HT1080 (cell line): Measurements from ENCODE around the gene CELSR3. TPM values are rescaled to one million over a fixed set of nuclear protein-coding genes. Genes with fewer than 3 reads are reported as not detected.

Source experiments
- DNase-seq: peaks from one replicate; pipeline ENCODE4 v3.0.0-alpha.2; 2015; ENCODE audit warnings: low read depth
- total RNA-seq: library from RNA; depleted of rRNA; stranded (reverse); fragments of >200 nt; shearing (Covaris generic); gene quantifications from 2 replicates; pipeline ENCODE4 v1.2.3, GENCODE V29; 2014

Gene CELSR3
- total RNA-seq, 1 experiment from 2014 or later = 3.5 TPM

DNA sequence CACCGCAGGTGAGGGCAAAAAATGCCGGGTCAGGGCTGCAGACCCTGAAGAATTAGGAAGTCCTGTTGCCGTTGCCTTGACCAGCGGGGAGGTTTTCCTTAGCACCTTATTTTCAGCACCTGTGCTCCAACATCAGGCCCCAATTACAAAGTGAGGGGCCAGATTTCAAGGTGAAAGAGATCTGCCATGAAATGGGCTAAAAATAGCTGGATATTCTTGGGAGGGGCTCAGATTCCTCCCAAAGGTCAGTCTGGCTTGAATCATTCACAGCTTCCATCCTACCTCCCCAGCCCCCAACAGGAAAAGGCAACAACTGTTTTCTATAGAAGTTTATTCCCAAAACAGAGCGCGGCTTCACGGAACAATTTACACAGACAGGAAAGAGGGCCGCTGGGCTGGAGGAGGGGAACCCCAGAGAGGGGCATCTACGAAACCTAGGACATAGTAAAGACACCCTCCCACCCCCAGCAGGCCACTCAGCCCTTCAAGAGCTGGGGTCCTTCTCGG lies 26.5 kb downstream of the CELSR3 start:
- no peak for DNase-seq

- peak; percentile 97 for DNase-seq
Measured at GRCh38 chr3:48635222-48636021, 27.3 kb downstream of the CELSR3 start, which contains the start of gene SLC26A6. SLC26A6 (minus strand) TSS chr3:48635461; CDS start chr3:48635393, 68 bp downstream.

DNA sequence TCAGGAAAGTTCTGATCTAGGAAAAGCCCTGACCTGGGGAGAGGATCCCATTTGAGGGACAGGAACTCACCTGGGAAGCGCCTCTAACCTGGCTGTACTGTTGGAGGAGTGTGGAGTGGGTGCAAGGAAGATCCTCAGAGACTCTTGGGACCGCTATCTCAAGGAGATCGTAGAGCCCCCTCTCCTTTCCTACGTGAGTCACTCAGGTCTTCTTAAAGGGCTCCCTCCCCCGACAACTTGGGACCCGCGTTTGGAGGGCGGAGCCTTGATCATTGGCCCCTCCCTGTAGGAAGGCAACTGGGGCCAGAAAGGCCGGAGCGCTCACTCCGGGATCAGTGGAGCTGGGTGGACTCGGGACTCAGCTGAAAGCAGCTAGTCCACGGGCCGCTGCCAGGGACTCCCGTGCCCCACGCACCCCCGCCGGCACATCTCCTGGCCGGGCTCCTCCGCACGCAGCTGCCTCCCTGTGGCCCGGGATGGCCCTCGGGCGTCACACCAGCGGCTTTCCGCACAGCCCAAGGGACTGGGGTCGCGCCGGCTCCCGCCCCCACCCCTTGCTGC lies 27.9 kb downstream of the CELSR3 start:
- DNase-seq = peak; percentile 68

GRCh38 chr3:48633743-48634142 lies 28.9 kb downstream of the CELSR3 start:
- DNase-seq = no peak

DNA sequence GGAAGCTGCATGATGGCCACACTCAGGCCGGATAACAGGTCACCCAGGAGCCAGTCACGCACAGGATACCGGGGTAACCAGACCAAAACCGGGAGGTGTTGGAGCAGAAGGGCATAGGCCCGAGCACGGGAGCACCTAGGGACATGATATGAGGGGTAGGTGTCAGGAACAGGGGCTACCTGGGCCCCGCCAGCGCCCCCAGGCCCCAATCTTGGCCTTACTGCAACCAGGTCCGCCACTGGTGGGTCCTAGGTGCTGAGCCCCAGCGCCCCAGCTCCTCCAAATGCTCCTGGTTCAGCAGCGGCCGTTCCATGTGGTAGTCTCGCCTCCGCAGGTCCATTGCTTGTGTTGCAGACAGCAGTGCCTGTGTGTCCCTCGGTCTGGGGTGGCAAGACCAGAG lies 29.4 kb downstream of the CELSR3 start:
- DNase-seq = no peak

DNA sequence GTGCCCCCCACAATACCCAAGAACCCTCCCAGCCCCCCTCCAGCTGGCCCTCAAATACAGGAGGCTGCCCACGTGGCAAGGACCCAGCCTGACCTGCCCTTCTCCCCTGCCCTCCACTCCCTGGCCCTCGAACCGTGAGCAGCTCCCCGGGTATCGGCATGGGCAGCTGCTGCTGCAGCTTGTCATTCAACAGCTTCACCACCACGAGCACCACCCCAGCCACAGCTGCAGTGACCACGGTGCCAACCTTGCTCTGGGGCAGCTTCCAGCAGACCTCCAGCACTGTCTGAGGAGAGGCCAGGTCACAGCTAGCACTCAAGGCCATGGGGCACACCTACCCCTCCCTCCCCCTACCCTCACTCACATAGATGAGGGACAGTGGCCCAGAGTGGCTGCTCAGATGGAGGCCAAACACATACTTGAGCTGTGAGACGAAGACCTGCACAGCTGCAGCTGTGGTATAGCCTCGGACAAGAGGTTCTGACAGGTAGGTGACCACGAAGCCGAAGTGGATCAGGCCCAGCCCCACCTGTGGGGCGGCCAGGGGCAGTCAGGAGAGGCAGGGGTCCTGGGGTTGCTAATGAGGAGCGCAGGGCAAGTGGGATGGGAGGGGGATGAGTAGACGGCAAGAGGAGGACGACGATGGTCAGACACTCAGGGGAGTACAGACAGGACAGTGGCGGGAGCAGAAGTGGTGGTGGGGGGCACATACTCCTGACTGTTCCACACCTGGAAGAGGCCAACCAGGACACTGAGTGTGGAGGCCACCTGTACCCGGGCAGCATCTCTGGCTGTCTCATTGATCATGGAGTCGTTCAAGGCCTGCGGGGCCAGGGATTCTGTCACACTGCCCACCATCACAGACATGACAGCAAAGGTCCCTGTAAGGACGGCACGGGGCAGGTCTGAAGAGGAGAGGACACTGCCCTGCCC lies 30.9 kb downstream of the CELSR3 start:
- no peak for DNase-seq

DNA sequence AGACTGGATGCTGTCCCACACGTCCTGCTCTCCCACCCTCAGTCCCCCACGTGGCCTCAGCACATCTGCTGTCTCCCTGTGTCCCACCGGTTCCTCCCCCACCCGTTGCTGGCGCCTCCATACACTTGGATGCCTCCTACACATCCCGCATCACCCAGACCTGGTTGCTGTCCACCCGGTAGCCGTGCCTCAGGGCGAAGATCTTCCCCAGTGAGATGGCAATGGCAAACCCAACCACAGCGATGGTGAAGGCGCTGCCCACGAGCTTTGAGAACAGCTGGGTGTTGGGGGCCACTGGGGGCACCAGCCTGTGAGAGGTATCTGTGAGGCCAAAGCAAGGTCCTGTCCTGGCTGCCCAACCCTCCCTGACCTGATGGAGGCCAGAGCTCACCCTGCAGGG lies 31.9 kb downstream of the CELSR3 start:
- DNase-seq = no peak

DNA sequence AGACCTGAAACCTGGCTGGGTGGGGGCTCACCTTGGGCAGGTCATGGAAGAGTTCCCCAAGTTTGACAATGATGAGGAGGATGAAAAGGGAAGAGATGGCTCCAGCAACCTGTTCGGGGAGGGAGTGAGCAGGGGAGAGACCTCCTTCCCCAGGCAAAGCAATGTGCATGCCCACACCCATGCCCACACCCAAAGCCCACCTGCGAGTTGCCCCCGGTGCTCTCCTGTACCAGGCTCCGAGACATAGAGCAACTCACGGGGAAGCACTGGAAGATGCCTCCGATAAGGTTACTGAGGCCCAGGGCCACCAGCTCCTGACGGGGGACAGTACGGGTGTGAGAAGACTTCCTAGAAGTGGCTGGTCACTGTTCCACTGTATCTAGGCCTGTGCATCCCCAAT lies 32.3 kb downstream of the CELSR3 start:
- DNase-seq = no peak

GRCh38 chr3:48629894-48630293 lies 32.8 kb downstream of the CELSR3 start:
- no peak for DNase-seq

DNA sequence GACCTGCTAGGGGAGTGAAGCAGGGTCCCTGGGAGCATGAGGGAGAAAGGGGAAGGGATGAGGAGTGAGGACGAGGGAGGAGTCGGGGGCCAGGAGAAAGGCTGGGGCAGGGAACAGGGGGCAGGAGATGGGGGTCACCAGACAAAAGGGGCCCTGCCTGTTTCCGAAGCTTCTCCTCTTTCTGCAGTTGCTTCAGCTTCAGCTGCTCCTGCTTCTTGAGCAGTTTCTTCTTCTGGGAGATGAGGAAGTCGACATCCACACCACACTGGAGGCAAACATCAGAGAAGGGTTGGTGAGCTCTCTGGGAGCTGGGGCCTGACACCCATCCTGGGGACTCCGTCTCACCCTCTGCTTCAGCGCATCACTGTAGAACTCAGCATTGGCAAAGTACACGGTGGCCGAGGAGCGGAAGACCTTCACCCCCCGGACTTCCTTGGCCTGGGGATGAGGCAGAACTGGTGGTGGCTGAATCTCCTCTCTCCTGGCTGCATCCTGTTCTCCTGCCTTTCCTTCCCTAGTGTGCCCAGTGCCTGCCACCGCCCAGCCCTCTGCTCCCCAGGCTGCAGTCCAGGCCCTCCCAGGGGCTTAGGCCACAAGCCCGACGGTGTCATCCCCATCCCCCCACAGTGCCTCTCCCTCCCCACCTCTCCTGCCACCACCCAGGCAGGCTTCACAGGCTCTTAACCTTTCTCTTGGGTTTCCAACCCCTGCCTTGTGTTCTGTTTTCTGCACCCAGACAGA lies 34.2 kb downstream of the CELSR3 start:
- DNase-seq = no peak

DNA sequence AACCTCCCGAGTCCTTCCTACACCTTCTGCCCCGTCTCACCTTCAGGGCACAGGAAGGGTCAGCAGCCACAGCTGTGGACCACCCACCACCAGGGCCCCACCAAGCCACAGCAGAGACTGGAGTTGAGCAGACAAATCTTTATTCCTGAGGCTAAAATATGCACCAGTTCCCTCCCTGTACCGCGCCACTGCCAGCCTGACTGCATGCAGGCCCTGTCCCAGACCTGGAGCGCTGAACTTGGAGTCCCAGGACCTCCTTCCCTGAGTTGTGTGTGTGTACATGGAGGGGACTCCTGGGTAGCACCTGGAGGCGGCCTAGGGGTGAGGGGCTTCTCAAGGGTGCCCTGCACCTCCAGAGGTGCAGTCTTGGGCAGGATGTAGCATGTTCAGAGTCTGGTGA lies 37.1 kb downstream of the CELSR3 start:
- DNase-seq = no peak

DNA sequence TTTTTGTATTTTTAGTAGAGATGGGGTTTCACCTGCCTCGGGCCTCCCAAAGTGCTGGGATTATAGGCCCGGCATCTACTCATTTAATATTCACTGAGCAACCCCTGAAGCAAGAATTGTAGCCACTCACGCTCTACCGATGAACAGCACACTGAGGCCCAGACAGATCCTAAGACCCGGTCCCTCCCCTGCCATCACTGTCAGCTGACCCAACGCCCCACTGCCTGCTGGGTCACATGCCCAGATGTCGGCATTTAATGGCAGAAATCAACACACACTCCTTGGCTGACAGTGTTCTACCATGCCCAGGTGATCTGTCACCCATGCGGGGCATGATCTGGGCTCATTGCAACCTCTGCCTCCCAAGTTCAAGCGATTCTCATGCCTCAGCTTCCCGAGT lies 37.9 kb downstream of the CELSR3 start:
- DNase-seq = no peak

DNA sequence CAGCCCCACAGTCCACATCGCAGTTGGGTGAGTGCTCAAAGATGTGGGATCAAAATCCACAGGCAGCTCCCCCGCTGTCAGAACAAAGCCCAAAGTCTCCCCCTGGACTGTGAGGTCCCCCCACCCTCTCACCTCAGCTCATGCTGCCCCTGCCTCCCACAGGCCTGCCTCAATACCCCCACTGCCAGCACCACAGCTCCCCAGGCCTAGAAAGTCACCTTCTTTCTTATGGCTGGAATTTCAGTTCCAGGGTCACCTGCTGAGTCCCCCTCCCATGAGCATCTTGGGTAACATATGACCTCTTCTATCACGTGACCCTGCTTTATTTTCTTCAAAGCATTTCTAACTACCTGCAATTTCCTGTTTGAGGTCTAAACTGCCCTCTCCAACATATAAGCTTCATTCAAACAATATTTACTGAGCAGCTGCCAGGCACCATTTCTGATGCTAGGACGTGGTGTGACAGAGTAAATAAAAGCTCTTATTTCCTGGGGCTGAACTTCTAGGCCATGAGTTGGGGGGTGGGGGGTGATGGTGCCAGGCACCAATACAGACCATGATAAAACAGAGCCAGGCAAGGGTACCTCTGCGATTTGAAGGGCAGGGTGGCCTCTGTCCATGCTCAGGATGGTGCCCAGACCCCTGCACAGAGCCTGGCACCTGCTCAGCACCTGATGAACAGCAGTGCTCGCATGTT lies 38.7 kb downstream of the CELSR3 start:
- no peak for DNase-seq

- no peak for DNase-seq
Measured at GRCh38 chr3:48621461-48621869, 41.2 kb downstream of the CELSR3 start, which contains the start of gene TMEM89. TMEM89 (minus strand) TSS chr3:48621769; CDS start chr3:48621756, 13 bp downstream.

- no peak for DNase-seq
Measured at GRCh38 chr3:48619541-48620524, 42.9 kb downstream of the CELSR3 start.

DNA sequence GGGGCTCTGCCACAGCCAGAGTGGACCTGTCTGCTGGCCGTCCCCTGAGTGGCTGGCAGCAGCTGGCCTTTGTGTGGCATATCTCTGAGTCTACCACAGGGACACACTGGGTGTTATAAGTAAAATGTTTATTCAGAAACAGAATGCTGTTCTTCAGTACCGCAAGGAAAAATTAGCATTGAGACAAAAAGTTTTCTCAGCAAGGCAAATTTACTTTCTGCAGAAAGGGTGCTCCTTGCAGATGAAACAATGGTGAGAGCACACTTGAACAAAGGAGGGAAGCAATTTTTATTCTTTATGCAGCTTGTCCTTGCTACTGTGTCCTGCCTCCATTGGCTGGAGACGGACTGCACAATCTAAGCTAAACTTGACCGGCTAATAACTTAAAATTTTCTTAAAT lies 45.1 kb downstream of the CELSR3 start:
- DNase-seq = no peak

GRCh38 chr3:48614044-48614443 lies 48.6 kb downstream of the CELSR3 start:
- DNase-seq = peak; percentile 77

DNA sequence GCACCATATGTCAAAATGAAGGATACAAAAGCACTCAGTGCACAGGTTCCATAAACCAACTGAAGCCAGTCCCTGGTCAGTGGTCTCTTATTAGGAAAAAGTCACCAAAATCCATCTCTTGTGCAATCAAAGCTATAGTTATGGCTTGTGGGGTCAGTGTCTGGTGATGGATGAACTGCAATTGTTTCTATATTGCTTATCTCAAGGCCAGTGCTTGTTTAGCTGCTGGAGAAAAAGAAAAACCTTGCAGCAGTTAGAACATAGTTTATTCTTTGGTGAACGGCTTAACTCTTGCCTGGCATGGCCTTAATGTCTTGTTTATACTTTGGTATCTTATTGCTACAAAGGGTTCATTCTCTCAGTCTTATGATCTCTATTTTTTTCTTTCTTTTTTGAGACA lies 50.4 kb downstream of the CELSR3 start:
- no peak for DNase-seq
